ENCODE measurements around the gene SHLD3. TPM values are rescaled to one million over a fixed set of nuclear protein-coding genes. Genes with fewer than 3 reads are reported as not detected.
"Not testable (repeated sequence)": the region's sequence is repeated elsewhere in the genome, so short reads cannot be mapped to it uniquely, and the experiment has no call there.

The SHLD3 gene
- total and polyA plus RNA-seq, 4 donors, result 2.2 to 4.6 (median 3.1) TPM

DNA sequence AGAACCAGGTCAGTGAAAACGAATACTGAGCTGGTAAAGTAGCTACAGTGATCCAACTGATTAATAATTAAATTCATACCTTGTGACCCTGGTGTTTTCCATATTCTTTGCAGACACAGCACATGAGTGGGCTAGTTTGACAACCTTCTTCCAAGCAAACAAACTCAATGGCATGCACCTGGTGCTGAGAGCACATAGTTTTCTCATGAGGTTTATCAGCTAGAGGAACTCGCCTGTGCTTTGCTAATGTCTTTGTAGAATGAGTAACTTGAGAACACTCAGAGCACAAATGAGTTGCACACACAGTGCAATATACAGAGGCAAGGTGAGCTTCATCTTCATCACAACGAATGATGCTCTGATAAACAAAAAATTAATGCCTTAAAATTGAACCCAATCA is 13.3 kb upstream of the SHLD3 start:
- ATAC-seq (ENCODE audit: insufficient read depth, low FRiP score) (peak; percentile 75), DNase-seq (peak; percentile 61 to 84 (median 65))
- Histone ChIP-seq H3K27ac (ENCODE audit: low read depth in 1 of 2, low read length in 1 of 2) (no peak overlapping the region), H3K27me3 (ENCODE audit: control insufficient read depth in 3 of 3, insufficient read depth in 3 of 3, low read length in 2 of 3) (no peaks in the 10 kb centered on the region), H3K9me3 (ENCODE audit: control insufficient read depth in 4 of 4, insufficient read depth in 3 of 4, low read length in 3 of 4) (no peaks in the 10 kb centered on the region), H3K4me3 (no peak overlapping the region), H3K36me3 (ENCODE audit: control insufficient read depth in 4 of 4, insufficient read depth in 4 of 4, low read length in 4 of 4) (peaks cover 14 to 54% (median 28%) of the 10 kb centered on the region in 4 donors), H3K9ac (ENCODE audit: insufficient read depth in 1 of 2, low read length in 2 of 2) (no peak overlapping the region), H3K4me1 (ENCODE audit: control insufficient read depth in 5 of 5, insufficient read depth in 5 of 5, low read length in 5 of 5) (peaks cover 0 to 2% (median 0%) of the 10 kb centered on the region in 5 donors)
- 74 to 91% methylated on average over 3 of the region's 3 CpGs for WGBS, 2 donors
- TF ChIP-seq, protein P1, sequence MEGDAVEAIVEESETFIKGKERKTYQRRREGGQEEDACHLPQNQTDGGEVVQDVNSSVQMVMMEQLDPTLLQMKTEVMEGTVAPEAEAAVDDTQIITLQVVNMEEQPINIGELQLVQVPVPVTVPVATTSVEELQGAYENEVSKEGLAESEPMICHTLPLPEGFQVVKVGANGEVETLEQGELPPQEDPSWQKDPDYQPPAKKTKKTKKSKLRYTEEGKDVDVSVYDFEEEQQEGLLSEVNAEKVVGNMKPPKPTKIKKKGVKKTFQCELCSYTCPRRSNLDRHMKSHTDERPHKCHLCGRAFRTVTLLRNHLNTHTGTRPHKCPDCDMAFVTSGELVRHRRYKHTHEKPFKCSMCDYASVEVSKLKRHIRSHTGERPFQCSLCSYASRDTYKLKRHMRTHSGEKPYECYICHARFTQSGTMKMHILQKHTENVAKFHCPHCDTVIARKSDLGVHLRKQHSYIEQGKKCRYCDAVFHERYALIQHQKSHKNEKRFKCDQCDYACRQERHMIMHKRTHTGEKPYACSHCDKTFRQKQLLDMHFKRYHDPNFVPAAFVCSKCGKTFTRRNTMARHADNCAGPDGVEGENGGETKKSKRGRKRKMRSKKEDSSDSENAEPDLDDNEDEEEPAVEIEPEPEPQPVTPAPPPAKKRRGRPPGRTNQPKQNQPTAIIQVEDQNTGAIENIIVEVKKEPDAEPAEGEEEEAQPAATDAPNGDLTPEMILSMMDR (IDR thresholded peaks at IDR 0.05; ENCODE audit: control extremely low read depth, extremely low read depth), result no peak

GRCh38 chr5:65612298-65612907 is 12.4 kb upstream of the SHLD3 start:
- H3K9me3 ChIP-seq (ENCODE audit: control insufficient read depth in 4 of 4, insufficient read depth in 3 of 4, low read length in 3 of 4), result no peaks in the 10 kb centered on the region
- peaks cover 0 to 2% (median 0%) of the 10 kb centered on the region in 5 donors for H3K4me1 ChIP-seq (ENCODE audit: control insufficient read depth in 5 of 5, insufficient read depth in 5 of 5, low read length in 5 of 5)
- no peak overlapping the region for H3K4me3 ChIP-seq
- no peaks in the 10 kb centered on the region for H3K27me3 ChIP-seq (ENCODE audit: control insufficient read depth in 3 of 3, insufficient read depth in 3 of 3, low read length in 2 of 3)
- WGBS, 2 donors, result 78 to 92% methylated on average over 4 of the region's 4 CpGs
- H3K36me3 ChIP-seq (ENCODE audit: control insufficient read depth in 4 of 4, insufficient read depth in 4 of 4, low read length in 4 of 4), result peaks cover 12 to 49% (median 25%) of the 10 kb centered on the region in 4 donors
- peak; percentile 16 for ATAC-seq (ENCODE audit: insufficient read depth, low FRiP score)
- TF ChIP-seq, protein P1 (IDR thresholded peaks at IDR 0.05; ENCODE audit: control extremely low read depth, extremely low read depth), result no peak
- H3K27ac ChIP-seq (ENCODE audit: low read depth in 1 of 2, low read length in 1 of 2), result no peak overlapping the region
- no peak overlapping the region for H3K9ac ChIP-seq (ENCODE audit: insufficient read depth in 1 of 2, low read length in 2 of 2)
- peak in 1 of 3 donors; percentile 15 for DNase-seq

DNA sequence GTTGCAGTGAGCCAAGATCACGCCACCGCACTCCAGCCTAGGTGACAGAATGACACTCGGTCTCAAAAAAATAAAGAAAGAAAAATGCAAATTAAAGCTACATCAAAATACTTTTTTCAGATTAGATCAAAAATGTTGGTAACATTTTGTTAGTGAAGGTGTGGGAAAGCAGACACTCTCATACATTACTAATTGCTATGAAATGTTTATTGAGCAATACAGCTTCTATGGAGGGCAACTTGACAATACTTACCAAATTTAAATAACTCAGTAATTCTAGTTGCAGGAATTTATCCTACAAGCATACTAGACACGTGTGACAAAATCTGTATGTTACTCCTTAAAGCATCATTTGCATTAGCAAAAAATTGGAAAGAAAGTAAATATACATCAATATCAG is 4.8 kb upstream of the SHLD3 start:
- no peak overlapping the region for H3K27ac ChIP-seq (ENCODE audit: low read depth in 1 of 2, low read length in 1 of 2)
- ATAC-seq (ENCODE audit: insufficient read depth, low FRiP score) (no peak), DNase-seq (no peak)
- no peak overlapping the region for H3K4me3 ChIP-seq
- WGBS, 2 donors, result 90 to 97% methylated on average over 4 of the region's 4 CpGs
- TF ChIP-seq, protein P1 (IDR thresholded peaks at IDR 0.05; ENCODE audit: control extremely low read depth, extremely low read depth), result no peak
- peaks cover 0 to 15% (median 9%) of the 10 kb centered on the region in 5 donors for H3K4me1 ChIP-seq (ENCODE audit: control insufficient read depth in 5 of 5, insufficient read depth in 5 of 5, low read length in 5 of 5)
- H3K9ac ChIP-seq (ENCODE audit: insufficient read depth in 1 of 2, low read length in 2 of 2), result no peak overlapping the region
- no peaks in the 10 kb centered on the region for H3K9me3 ChIP-seq (ENCODE audit: control insufficient read depth in 4 of 4, insufficient read depth in 3 of 4, low read length in 3 of 4)
- H3K36me3 ChIP-seq (ENCODE audit: control insufficient read depth in 4 of 4, insufficient read depth in 4 of 4, low read length in 4 of 4), result peaks cover 3 to 15% (median 6%) of the 10 kb centered on the region in 4 donors
- H3K27me3 ChIP-seq (ENCODE audit: control insufficient read depth in 3 of 3, insufficient read depth in 3 of 3, low read length in 2 of 3), result no peaks in the 10 kb centered on the region

GRCh38 chr5:65621961-65622360 is 2.9 kb upstream of the SHLD3 start:
- H3K4me3 ChIP-seq, result not testable (repeated sequence)

More at GRCh38 chr5:65621961-65622360, 2.9 kb upstream of the SHLD3 start:
- DNase-seq; H3K9ac ChIP-seq (ENCODE audit: insufficient read depth in 1 of 2, low read length in 2 of 2); H3K36me3 ChIP-seq (ENCODE audit: control insufficient read depth in 4 of 4, insufficient read depth in 4 of 4, low read length in 4 of 4); H3K27me3 ChIP-seq (ENCODE audit: control insufficient read depth in 3 of 3, insufficient read depth in 3 of 3, low read length in 2 of 3); H3K27ac ChIP-seq (ENCODE audit: low read depth in 1 of 2, low read length in 1 of 2); ATAC-seq (ENCODE audit: insufficient read depth, low FRiP score); H3K9me3 ChIP-seq (ENCODE audit: control insufficient read depth in 4 of 4, insufficient read depth in 3 of 4, low read length in 3 of 4): not testable (repeated sequence)
- 89 to 91% methylated on average over 4 of the region's 4 CpGs for WGBS, 2 donors
- H3K4me1 ChIP-seq (ENCODE audit: control insufficient read depth in 5 of 5, insufficient read depth in 5 of 5, low read length in 5 of 5), result peaks cover 0 to 22% (median 13%) of the 10 kb centered on the region in 5 donors

Measured in lung (tissue), 12 donors.